NCI-H1436 (cell line): Measurements from ENCODE around the gene ATP2B2.

Experiments used
- DNase-seq: peaks from one replicate; lab custom pipeline; 2025; lab: John Stamatoyannopoulos, UW

Gene ATP2B2

GRCh38 chr3:10510743-10511432, 5.5 kb upstream of the ATP2B2 start:
- no peak for DNase-seq

GRCh38 chr3:10510086-10510742, 4.8 kb upstream of the ATP2B2 start:
- no peak for DNase-seq

- DNase-seq = no peak
Measured at GRCh38 chr3:10509325-10509724, 3.9 kb upstream of the ATP2B2 start.

- no peak for DNase-seq
Measured at GRCh38 chr3:10508619-10509260, 3.4 kb upstream of the ATP2B2 start.

- no peak for DNase-seq
Measured at GRCh38 chr3:10508235-10508618, 2.8 kb upstream of the ATP2B2 start.

GRCh38 chr3:10507331-10507730, 1.9 kb upstream of the ATP2B2 start:
- no peak for DNase-seq

GRCh38 chr3:10506696-10507095, 1.3 kb upstream of the ATP2B2 start:
- no peak for DNase-seq

GRCh38 chr3:10505791-10506585, 602 bp upstream of the ATP2B2 start:
- DNase-seq = peak; percentile 15

GRCh38 chr3:10504171-10505049, 976 bp downstream of the ATP2B2 start:
- no peak for DNase-seq

- DNase-seq = no peak
Measured at GRCh38 chr3:10503217-10503796, 2.1 kb downstream of the ATP2B2 start.

GRCh38 chr3:10502185-10502880, 3.1 kb downstream of the ATP2B2 start:
- no peak for DNase-seq

GRCh38 chr3:10501664-10502052, 3.7 kb downstream of the ATP2B2 start:
- no peak for DNase-seq

- DNase-seq = no peak
Measured at GRCh38 chr3:10500717-10501663, 4.4 kb downstream of the ATP2B2 start.

- no peak for DNase-seq
Measured at GRCh38 chr3:10498271-10498670, 7.1 kb downstream of the ATP2B2 start.

GRCh38 chr3:10497439-10497838, 7.9 kb downstream of the ATP2B2 start:
- no peak for DNase-seq

- DNase-seq = no peak
Measured at GRCh38 chr3:10496121-10496863, 9.1 kb downstream of the ATP2B2 start.

- no peak for DNase-seq
Measured at GRCh38 chr3:10495614-10496013, 9.8 kb downstream of the ATP2B2 start.

- DNase-seq = no peak
Measured at GRCh38 chr3:10495003-10495402, 10.4 kb downstream of the ATP2B2 start.

GRCh38 chr3:10494180-10494579, 11.2 kb downstream of the ATP2B2 start:
- no peak for DNase-seq
